Stimulated activated CD8-positive, alpha-beta memory T cell treated with anti-CD3 and anti-CD28 coated beads, Interleukin-7, amount 100 ng/mL, for 4 hours (primary cell): ENCODE results near the gene COPS9.

Source experiments
- DNase-seq, 2 donors: peaks; one replicate each; pipeline ENCODE4 v3.0.0-alpha.2; 2020; ENCODE audit warnings: low read depth in 2 of 2

COPS9 gene

GRCh38 chr2:240147911-240148587, 11.9 kb upstream of the COPS9 start:
- DNase-seq: no peak

GRCh38 chr2:240147382-240147781, 11.3 kb upstream of the COPS9 start:
- no peak for DNase-seq

GRCh38 chr2:240146627-240147278, 10.6 kb upstream of the COPS9 start:
- DNase-seq: no peak

- DNase-seq: no peak
Measured at GRCh38 chr2:240146141-240146561, 10.0 kb upstream of the COPS9 start.

GRCh38 chr2:240145461-240145860, 9.4 kb upstream of the COPS9 start:
- DNase-seq: no peak

- no peak for DNase-seq
Measured at GRCh38 chr2:240144649-240145261, 8.7 kb upstream of the COPS9 start.

GRCh38 chr2:240143801-240144648, 7.9 kb upstream of the COPS9 start:
- DNase-seq: peak; percentile 48 to 64

GRCh38 chr2:240143276-240143675, 7.2 kb upstream of the COPS9 start:
- DNase-seq: no peak

- no peak for DNase-seq
Measured at GRCh38 chr2:240142859-240143258, 6.8 kb upstream of the COPS9 start.

GRCh38 chr2:240142256-240142775, 6.2 kb upstream of the COPS9 start:
- DNase-seq: no peak

GRCh38 chr2:240141736-240142135, 5.6 kb upstream of the COPS9 start:
- DNase-seq: no peak

GRCh38 chr2:240140920-240141319, 4.8 kb upstream of the COPS9 start:
- DNase-seq: no peak

GRCh38 chr2:240140511-240140910, 4.4 kb upstream of the COPS9 start, which contains the start of gene OTOS:
Gene OTOS (minus strand): TSS chr2:240140658. CDS start chr2:240140326, 332 bp downstream.
- no peak for DNase-seq

- DNase-seq: no peak
Measured at GRCh38 chr2:240139666-240140393, 3.7 kb upstream of the COPS9 start.

GRCh38 chr2:240139011-240139441, 2.9 kb upstream of the COPS9 start:
- DNase-seq: no peak

- DNase-seq: no peak
Measured at GRCh38 chr2:240138254-240138984, 2.3 kb upstream of the COPS9 start.

- no peak for DNase-seq
Measured at GRCh38 chr2:240137596-240138253, 1.6 kb upstream of the COPS9 start.

- DNase-seq: peak in 1 of 2 donors; percentile 15
Measured at GRCh38 chr2:240136671-240137292, 677 bp upstream of the COPS9 start.

- DNase-seq: no peak
Measured at GRCh38 chr2:240135706-240136012, 446 bp downstream of the COPS9 start.
